Muscle layer of colon (tissue), 2 donors: ENCODE results near the gene IL37.

ENCODE experiments used
- H3K27ac ChIP-seq: one replicate; pipeline ENCODE4 v1.7.0; 2013; ENCODE audit warnings: low read depth, mild to moderate bottlenecking, low read length, moderate library complexity
- H3K27me3 ChIP-seq, 2 donors: one replicate each; pipeline ENCODE4 v1.7.0; 2013; ENCODE audit warnings: low read length in 2 of 2, mild to moderate bottlenecking in 2 of 2; ENCODE audit not compliant: insufficient read depth in 2 of 2, control insufficient read depth in 1 of 2
- H3K36me3 ChIP-seq: one replicate; pipeline ENCODE4 v1.7.0; 2013; ENCODE audit warnings: mild to moderate bottlenecking, low read length; ENCODE audit not compliant: insufficient read depth
- H3K4me1 ChIP-seq: one replicate; pipeline ENCODE4 v1.7.0; 2013; ENCODE audit warnings: mild to moderate bottlenecking, low read length; ENCODE audit not compliant: insufficient read depth
- H3K4me3 ChIP-seq, 2 donors: one replicate each; pipeline ENCODE4 v1.7.0; 2013; ENCODE audit warnings: low read length in 2 of 2, low read depth in 1 of 2, mild to moderate bottlenecking in 1 of 2, moderate library complexity in 1 of 2
- H3K9ac ChIP-seq: one replicate; pipeline ENCODE4 v1.7.0; 2013; ENCODE audit warnings: low read length
- H3K9me3 ChIP-seq: one replicate; pipeline ENCODE4 v1.7.0; 2013; ENCODE audit warnings: mild to moderate bottlenecking, low read length
- donor health status: abdominal sarcoma.
- donor health status: Adenocarcinoma of cecum.

Gene IL37

GRCh38 chr2:112880091-112880531 is 30.9 kb upstream of the IL37 start:
- no peaks in the 10 kb centered on the region for H3K9me3 ChIP-seq

DNA sequence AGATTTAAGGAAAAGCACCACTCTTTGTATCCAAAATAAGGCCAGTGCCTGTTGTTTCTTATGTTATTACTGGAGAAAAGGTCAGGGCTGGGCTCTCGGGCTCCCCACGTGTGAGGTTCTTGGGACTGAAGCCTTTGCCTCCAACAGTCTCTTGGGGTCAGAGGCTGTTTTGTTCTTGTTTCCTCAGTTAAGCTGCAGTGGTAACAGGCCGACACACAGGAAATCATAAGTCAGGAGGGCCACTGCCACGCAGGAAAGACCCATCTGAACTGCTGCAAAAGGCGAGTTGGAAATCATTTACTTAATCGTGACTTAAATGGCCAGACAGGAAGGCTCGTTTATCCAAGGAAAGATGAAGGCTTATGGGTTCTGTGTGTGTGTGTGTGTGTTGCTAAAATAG is 30.3 kb upstream of the IL37 start:
- Histone ChIP-seq H3K4me3 (no peak overlapping the region), H3K27ac (no peak overlapping the region), H3K4me1 (peaks cover 5% of the 10 kb centered on the region), H3K27me3 (no peaks in the 10 kb centered on the region), H3K9ac (no peak overlapping the region), H3K9me3 (no peaks in the 10 kb centered on the region), H3K36me3 (no peaks in the 10 kb centered on the region)

More at GRCh38 chr2:112880091-112880531, 30.9 kb upstream of the IL37 start:
- Histone ChIP-seq H3K27ac (no peak overlapping the region), H3K36me3 (no peaks in the 10 kb centered on the region), H3K4me1 (peaks cover 1% of the 10 kb centered on the region), H3K4me3 (no peak overlapping the region), H3K9ac (no peak overlapping the region), H3K27me3 (no peaks in the 10 kb centered on the region)

DNA sequence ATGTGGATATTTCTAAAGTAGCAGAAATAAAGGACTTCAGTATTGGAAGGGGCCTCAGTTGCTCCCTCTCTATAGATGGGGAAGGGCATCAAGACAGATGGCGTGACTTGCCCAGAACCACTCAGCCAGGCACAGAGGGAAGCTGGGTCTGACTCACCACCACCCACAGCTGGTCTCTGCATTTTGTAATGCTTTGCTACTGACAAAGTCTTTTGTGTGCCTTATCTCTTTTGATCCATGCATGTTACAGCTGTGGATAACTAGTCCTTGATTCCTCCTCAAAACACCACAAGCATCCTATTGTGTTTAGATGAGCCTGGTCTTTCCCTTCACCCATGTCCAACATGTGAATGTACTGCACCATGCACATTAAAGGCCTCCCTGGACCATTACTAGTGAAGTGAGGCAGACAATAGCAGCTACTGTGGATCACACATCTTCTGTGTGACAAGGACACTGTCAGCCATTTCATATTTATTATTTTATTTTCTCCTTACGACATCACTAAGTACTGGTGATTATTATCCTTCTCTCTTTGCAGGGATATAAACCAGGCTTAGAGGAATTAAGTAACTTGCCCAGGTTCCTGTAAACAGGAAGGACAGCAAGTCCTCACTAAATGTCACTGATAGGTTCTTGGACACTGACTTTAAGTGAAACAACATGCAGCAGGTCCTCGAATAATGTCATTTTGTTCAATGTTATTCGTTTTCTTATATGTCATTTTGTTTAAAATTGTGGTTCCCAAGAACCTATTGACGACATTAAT is 29.6 kb upstream of the IL37 start:
- Histone ChIP-seq H3K27me3 (no peaks in the 10 kb centered on the region), H3K9me3 (no peaks in the 10 kb centered on the region), H3K4me3 (no peak overlapping the region), H3K27ac (no peak overlapping the region), H3K4me1 (peaks cover 5% of the 10 kb centered on the region), H3K36me3 (no peaks in the 10 kb centered on the region), H3K9ac (no peak overlapping the region)

GRCh38 chr2:112883669-112884068 is 27.3 kb upstream of the IL37 start:
- Histone ChIP-seq H3K27me3 (no peaks in the 10 kb centered on the region), H3K4me3 (no peak overlapping the region), H3K27ac (no peak overlapping the region), H3K9me3 (no peaks in the 10 kb centered on the region), H3K9ac (no peak overlapping the region), H3K36me3 (no peaks in the 10 kb centered on the region), H3K4me1 (peaks cover 5% of the 10 kb centered on the region)

GRCh38 chr2:112884869-112885505 is 26.0 kb upstream of the IL37 start:
- no peaks in the 10 kb centered on the region for H3K27me3 ChIP-seq

GRCh38 chr2:112885506-112885902 is 25.5 kb upstream of the IL37 start:
- H3K9me3 ChIP-seq: no peaks in the 10 kb centered on the region
- no peaks in the 10 kb centered on the region for H3K27me3 ChIP-seq
- no peak overlapping the region for H3K27ac ChIP-seq
- no peaks in the 10 kb centered on the region for H3K36me3 ChIP-seq
- H3K4me3 ChIP-seq: no peak overlapping the region
- no peak overlapping the region for H3K9ac ChIP-seq
- peaks cover 5% of the 10 kb centered on the region for H3K4me1 ChIP-seq

More at GRCh38 chr2:112884869-112885505, 26.0 kb upstream of the IL37 start:
- peak overlapping the region in 1 of 2 donors; percentile 10 for H3K4me3 ChIP-seq
- no peaks in the 10 kb centered on the region for H3K36me3 ChIP-seq
- H3K27ac ChIP-seq: no peak overlapping the region
- peaks cover 5% of the 10 kb centered on the region for H3K4me1 ChIP-seq
- no peaks in the 10 kb centered on the region for H3K9me3 ChIP-seq
- no peak overlapping the region for H3K9ac ChIP-seq

- no peaks in the 10 kb centered on the region for H3K9me3 ChIP-seq
- H3K27me3 ChIP-seq: no peaks in the 10 kb centered on the region
- H3K36me3 ChIP-seq: no peaks in the 10 kb centered on the region
- H3K4me1 ChIP-seq: peaks cover 5% of the 10 kb centered on the region
- no peak overlapping the region for H3K27ac ChIP-seq
- no peak overlapping the region for H3K9ac ChIP-seq
- H3K4me3 ChIP-seq: no peak overlapping the region
These were observed 24.7 kb upstream of the IL37 start for GRCh38 chr2:112886291-112886690.

- no peaks in the 10 kb centered on the region for H3K27me3 ChIP-seq
- H3K4me1 ChIP-seq: peaks cover 5% of the 10 kb centered on the region
- H3K9me3 ChIP-seq: no peaks in the 10 kb centered on the region
- H3K36me3 ChIP-seq: no peaks in the 10 kb centered on the region
- no peak overlapping the region for H3K4me3 ChIP-seq
- no peak overlapping the region for H3K27ac ChIP-seq
- H3K9ac ChIP-seq: no peak overlapping the region
These were observed 22.8 kb upstream of the IL37 start for GRCh38 chr2:112887964-112888749.

DNA sequence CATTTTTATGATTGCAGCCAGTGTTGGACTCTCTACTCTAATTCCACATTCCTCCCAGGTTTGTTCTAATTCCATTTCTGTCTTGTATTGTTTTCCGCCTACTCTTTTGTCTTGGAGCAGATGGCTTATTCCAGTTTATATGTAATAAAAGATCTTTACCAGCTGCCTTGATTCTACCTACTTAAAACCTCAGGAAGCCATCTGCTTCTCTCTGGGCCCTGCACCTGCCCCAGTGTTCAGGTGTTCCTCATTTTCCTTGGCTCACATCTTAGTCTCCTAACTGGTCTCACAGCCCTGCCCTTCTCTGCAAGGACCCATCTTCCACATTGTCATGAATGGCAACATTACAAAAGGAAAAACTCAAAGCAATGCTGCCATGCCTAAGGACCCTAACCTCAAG is 21.0 kb upstream of the IL37 start:
- Histone ChIP-seq H3K27ac (no peak overlapping the region), H3K9ac (no peak overlapping the region), H3K4me1 (peaks cover 5% of the 10 kb centered on the region), H3K27me3 (no peaks in the 10 kb centered on the region), H3K4me3 (no peak overlapping the region), H3K36me3 (no peaks in the 10 kb centered on the region), H3K9me3 (no peaks in the 10 kb centered on the region)

DNA sequence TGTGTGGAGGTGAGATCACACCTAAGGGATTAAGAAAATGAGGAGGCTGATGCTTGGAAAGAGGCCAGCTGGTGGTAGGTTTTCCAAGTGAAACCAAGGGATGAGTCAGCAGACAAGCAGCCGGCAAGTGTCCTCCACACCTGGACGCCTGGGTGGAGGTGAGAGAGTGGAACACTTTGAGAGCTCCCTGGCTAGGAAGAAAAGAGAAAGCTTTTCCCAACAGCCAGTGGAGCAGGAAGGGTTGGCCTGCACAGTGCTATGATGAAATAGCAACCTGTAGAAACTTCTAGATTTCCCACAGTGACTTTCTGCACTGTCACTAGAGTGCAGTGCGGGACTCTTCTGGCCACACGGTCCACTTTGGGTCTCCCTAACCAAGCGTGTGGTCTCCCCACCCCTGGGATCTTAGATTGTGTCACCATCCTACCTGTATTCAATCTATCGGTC is 19.6 kb upstream of the IL37 start:
- H3K27ac ChIP-seq: no peak overlapping the region
- no peaks in the 10 kb centered on the region for H3K9me3 ChIP-seq
- no peak overlapping the region for H3K4me3 ChIP-seq
- no peaks in the 10 kb centered on the region for H3K4me1 ChIP-seq
- H3K36me3 ChIP-seq: no peaks in the 10 kb centered on the region
- no peak overlapping the region for H3K9ac ChIP-seq
- no peaks in the 10 kb centered on the region for H3K27me3 ChIP-seq

DNA sequence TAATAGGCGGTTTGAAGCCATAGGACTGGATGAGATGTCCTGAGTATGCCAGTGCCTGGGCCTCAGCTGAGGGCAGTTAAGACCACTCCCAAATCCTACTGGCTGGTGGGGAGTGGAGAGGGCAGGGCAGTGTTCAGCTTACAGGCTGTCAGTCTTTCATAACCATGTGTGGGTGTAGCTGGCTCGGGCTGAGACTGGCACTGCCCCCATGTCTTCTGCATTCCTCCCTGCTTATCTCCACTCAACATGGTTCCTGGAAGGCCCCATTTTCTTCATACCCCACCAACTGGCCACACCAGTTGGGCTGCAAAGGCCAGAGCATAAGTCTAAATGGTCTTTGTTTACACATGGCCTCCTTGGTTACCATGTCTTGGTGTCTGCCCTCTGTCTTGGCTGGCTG is 17.2 kb upstream of the IL37 start:
- H3K4me1 ChIP-seq: no peaks in the 10 kb centered on the region
- no peaks in the 10 kb centered on the region for H3K9me3 ChIP-seq
- no peak overlapping the region for H3K9ac ChIP-seq
- no peaks in the 10 kb centered on the region for H3K27me3 ChIP-seq
- no peak overlapping the region for H3K4me3 ChIP-seq
- no peak overlapping the region for H3K27ac ChIP-seq
- H3K36me3 ChIP-seq: no peaks in the 10 kb centered on the region
